ENCODE measurements around the gene DDR2.
"Not testable (repeated sequence)": the region's sequence is repeated elsewhere in the genome, so short reads cannot be mapped to it uniquely, and the experiment has no call there.

Gene DDR2

DNA sequence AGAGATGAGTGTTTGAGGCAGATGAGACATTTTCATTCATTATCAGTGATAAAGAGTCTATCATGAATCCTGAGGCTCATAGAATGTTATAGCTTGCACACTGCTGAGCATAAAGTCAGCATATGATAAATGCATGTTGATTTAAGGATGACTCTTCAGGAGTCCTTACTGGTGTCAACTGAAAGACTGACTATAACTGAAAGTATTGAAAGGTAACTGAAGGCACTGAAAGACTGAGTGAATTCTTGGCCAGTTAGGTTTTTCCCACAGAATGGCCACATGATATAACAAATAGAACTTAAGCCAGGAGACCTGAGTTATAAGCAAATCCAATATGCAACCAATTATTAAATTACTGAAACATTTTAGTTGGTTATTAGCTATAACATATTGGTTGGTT, 89.2 kb downstream of the DDR2 start:
- no peak overlapping the region for H3K9ac ChIP-seq (ENCODE audit: insufficient read length, low read depth)
- TF ChIP-seq YY1 (IDR thresholded peaks at IDR 0.05; ENCODE audit: insufficient read depth, insufficient read length) (no peak), ZNF274 (IDR thresholded peaks at IDR 0.05; ENCODE audit: low read depth, low read length) (no peak), SUZ12 (IDR thresholded peaks at IDR 0.05; ENCODE audit: extremely low read depth, insufficient read depth, insufficient read length) (no peak)
- H3K27me3 ChIP-seq (ENCODE audit: insufficient read depth, insufficient read length), result no peaks in the 10 kb centered on the region
- no peak overlapping the region for H3K4me3 ChIP-seq (ENCODE audit: insufficient read length, low read depth)
- no peaks in the 10 kb centered on the region for H3K4me1 ChIP-seq (ENCODE audit: insufficient read depth, insufficient read length)
- no peak for DNase-seq (ENCODE audit: low read depth, low spot score)
- H3K36me3 ChIP-seq (ENCODE audit: insufficient read depth, insufficient read length, low read length), result no peaks in the 10 kb centered on the region
- H3K9me3 ChIP-seq (ENCODE audit: insufficient read depth, low read length), result no peaks in the 10 kb centered on the region

DNA sequence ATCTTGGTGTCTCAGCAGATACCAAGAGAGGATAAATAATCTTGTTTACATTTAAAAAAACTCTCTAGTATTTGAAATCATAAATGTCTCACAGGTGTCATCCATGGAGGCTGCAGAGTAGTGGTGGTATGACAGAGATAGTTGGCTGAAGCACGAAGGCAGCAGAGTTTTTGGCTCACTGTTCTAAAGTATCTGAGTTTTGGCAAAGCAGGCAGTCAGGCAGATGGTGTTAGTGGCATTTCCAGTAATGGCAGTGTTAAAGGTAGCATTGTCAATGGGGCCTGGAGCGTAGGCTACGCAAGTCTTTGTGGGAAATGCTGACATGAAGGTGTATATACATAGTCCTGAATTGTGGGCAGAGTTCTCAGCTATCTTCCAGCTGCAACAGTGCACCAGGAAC, 89.8 kb downstream of the DDR2 start:
- no peak for TF ChIP-seq SUZ12 (IDR thresholded peaks at IDR 0.05; ENCODE audit: extremely low read depth, insufficient read depth, insufficient read length)
- TF ChIP-seq ZNF274 (IDR thresholded peaks at IDR 0.05; ENCODE audit: low read depth, low read length), result no peak
- no peak for TF ChIP-seq YY1 (IDR thresholded peaks at IDR 0.05; ENCODE audit: insufficient read depth, insufficient read length)
- Histone ChIP-seq H3K9ac (ENCODE audit: insufficient read length, low read depth) (no peak overlapping the region), H3K4me3 (ENCODE audit: insufficient read length, low read depth) (no peak overlapping the region), H3K4me1 (ENCODE audit: insufficient read depth, insufficient read length) (no peaks in the 10 kb centered on the region), H3K36me3 (ENCODE audit: insufficient read depth, insufficient read length, low read length) (no peaks in the 10 kb centered on the region), H3K9me3 (ENCODE audit: insufficient read depth, low read length) (no peaks in the 10 kb centered on the region), H3K27me3 (ENCODE audit: insufficient read depth, insufficient read length) (no peaks in the 10 kb centered on the region)
- DNase-seq (ENCODE audit: low read depth, low spot score), result no peak

DNA sequence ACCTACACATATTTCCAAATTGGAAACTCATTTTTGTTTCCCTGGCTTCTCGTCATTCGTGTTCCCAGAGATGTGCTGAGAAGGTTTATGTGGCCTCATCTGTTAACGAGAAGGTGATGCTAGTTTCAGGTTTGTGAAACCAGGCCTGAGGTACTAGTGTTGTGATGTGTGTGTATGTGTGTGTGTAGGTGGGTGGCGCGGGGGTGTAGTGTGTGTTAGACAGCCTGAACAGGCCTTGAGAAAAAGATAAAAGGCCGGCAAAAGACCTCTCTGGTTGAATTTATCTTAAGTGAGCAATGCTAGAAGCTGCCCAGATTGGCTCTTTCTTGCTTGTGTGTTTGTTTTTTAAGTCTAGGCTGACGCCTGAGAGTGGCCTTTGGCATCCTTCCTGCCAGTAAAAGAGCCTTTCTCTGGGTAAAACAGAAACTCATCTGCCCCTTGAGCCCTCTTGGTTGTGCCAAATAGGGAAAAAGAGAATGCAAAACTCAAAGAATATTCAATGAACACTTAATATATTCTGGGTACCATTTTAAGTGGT, 92.4 kb downstream of the DDR2 start:
- no peak for DNase-seq (ENCODE audit: low read depth, low spot score)
- Histone ChIP-seq H3K36me3 (ENCODE audit: insufficient read depth, insufficient read length, low read length) (no peaks in the 10 kb centered on the region), H3K9me3 (ENCODE audit: insufficient read depth, low read length) (no peaks in the 10 kb centered on the region), H3K4me1 (ENCODE audit: insufficient read depth, insufficient read length) (no peaks in the 10 kb centered on the region), H3K4me3 (ENCODE audit: insufficient read length, low read depth) (no peak overlapping the region), H3K27me3 (ENCODE audit: insufficient read depth, insufficient read length) (no peaks in the 10 kb centered on the region), H3K9ac (ENCODE audit: insufficient read length, low read depth) (no peak overlapping the region)
- TF ChIP-seq ZNF274 (IDR thresholded peaks at IDR 0.05; ENCODE audit: low read depth, low read length) (no peak), SUZ12 (IDR thresholded peaks at IDR 0.05; ENCODE audit: extremely low read depth, insufficient read depth, insufficient read length) (no peak), YY1 (IDR thresholded peaks at IDR 0.05; ENCODE audit: insufficient read depth, insufficient read length) (no peak)

DNA sequence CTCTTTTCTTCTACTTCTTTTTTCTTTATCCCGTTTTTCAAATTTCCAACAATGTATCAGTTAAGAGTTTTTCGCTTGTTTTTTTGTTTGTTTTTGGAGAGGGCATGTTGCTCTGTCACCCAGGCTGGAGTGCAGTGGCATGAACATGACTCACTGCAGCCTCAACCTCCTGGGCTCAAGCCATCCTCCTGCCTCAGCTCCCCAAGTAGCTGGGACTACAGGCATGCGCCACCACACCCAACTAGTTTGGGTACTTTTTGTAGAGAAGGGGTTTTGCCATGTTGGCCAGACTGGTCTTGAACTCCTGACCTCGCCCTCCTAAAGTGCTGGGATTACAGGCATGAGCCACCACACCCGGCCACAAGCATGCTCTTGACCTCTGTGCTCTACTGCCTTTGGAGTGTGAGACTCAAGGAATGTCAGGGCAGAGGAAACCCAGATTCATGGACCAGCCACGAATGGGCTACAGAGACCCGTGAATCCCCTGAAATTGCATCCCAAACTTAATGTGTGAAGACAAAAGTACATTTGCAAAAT, 93.1 kb downstream of the DDR2 start:
- TF ChIP-seq ZNF274 (IDR thresholded peaks at IDR 0.05; ENCODE audit: low read depth, low read length) (no peak), YY1 (IDR thresholded peaks at IDR 0.05; ENCODE audit: insufficient read depth, insufficient read length) (no peak), SUZ12 (IDR thresholded peaks at IDR 0.05; ENCODE audit: extremely low read depth, insufficient read depth, insufficient read length) (no peak)
- Histone ChIP-seq H3K4me3 (ENCODE audit: insufficient read length, low read depth) (no peak overlapping the region), H3K36me3 (ENCODE audit: insufficient read depth, insufficient read length, low read length) (no peaks in the 10 kb centered on the region), H3K9ac (ENCODE audit: insufficient read length, low read depth) (no peak overlapping the region), H3K4me1 (ENCODE audit: insufficient read depth, insufficient read length) (no peaks in the 10 kb centered on the region), H3K27me3 (ENCODE audit: insufficient read depth, insufficient read length) (no peaks in the 10 kb centered on the region), H3K9me3 (ENCODE audit: insufficient read depth, low read length) (no peaks in the 10 kb centered on the region)
- DNase-seq (ENCODE audit: low read depth, low spot score), result no peak

DNA sequence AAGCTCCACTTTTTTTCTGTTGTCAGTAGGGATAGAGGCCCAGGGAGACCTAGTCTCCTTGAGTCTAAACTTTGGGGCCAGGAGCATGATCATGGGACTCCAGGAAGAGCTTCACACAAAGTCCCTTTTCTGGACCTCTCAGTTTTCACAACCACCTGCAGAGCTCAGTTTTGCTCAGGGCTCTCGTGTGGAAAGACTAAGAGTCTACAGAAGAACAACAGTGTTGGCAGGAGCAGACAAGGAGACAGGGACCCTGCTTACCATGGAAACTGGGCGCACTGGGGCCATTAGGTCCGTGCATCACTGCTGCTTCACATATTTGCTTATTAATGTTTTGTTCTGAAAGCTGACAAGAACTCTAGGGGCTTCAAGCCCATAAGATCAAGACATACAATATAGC, 94.3 kb downstream of the DDR2 start:
- Histone ChIP-seq H3K4me1 (ENCODE audit: insufficient read depth, insufficient read length) (no peaks in the 10 kb centered on the region), H3K9ac (ENCODE audit: insufficient read length, low read depth) (no peak overlapping the region), H3K36me3 (ENCODE audit: insufficient read depth, insufficient read length, low read length) (no peaks in the 10 kb centered on the region), H3K4me3 (ENCODE audit: insufficient read length, low read depth) (no peak overlapping the region), H3K9me3 (ENCODE audit: insufficient read depth, low read length) (no peaks in the 10 kb centered on the region), H3K27me3 (ENCODE audit: insufficient read depth, insufficient read length) (no peaks in the 10 kb centered on the region)
- TF ChIP-seq ZNF274 (IDR thresholded peaks at IDR 0.05; ENCODE audit: low read depth, low read length), result no peak
- no peak for TF ChIP-seq SUZ12 (IDR thresholded peaks at IDR 0.05; ENCODE audit: extremely low read depth, insufficient read depth, insufficient read length)
- TF ChIP-seq YY1 (IDR thresholded peaks at IDR 0.05; ENCODE audit: insufficient read depth, insufficient read length), result no peak
- DNase-seq (ENCODE audit: low read depth, low spot score), result no peak

DNA sequence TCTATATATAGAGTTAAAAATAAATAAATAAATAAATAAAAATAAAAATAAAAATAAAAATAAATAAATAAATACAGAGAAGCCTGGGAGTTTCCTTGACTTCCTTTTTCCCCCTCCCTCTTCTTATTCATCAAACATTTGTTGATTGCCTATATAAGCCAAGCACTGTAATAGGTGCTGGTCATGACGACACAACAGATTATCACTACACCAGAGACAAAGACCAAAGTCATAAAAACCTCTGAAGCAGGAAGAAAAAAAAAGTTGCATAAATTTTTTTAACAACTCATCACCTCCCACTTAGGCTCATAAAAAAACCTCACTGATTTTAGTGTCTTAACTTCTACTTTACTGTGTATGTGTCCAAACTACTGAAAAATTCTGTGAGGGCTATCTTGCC, 95.2 kb downstream of the DDR2 start:
- H3K27me3 ChIP-seq (ENCODE audit: insufficient read depth, insufficient read length); H3K36me3 ChIP-seq (ENCODE audit: insufficient read depth, insufficient read length, low read length); H3K9me3 ChIP-seq (ENCODE audit: insufficient read depth, low read length); H3K4me3 ChIP-seq (ENCODE audit: insufficient read length, low read depth); DNase-seq (ENCODE audit: low read depth, low spot score); H3K4me1 ChIP-seq (ENCODE audit: insufficient read depth, insufficient read length); H3K9ac ChIP-seq (ENCODE audit: insufficient read length, low read depth): not testable (repeated sequence)

DNA sequence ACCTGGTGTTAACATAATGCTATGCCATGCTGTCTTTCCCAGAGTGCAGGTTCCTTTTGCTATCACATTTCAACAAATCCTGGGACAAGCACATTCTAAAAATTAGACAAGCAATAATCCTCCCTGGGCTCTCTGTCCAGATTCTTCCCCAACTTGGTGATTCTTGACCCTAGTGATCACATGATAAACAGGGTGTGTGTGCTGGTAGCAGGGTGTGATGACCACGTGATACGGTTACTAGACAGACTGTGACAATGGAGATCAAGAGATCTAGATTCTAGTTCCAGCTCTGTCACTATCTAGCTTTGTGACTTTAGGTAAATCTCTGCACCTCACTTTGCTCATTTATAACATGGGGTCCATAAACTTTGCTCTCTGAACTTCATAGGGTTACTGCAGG, 96.3 kb downstream of the DDR2 start:
- no peaks in the 10 kb centered on the region for H3K36me3 ChIP-seq (ENCODE audit: insufficient read depth, insufficient read length, low read length)
- no peak overlapping the region for H3K4me3 ChIP-seq (ENCODE audit: insufficient read length, low read depth)
- no peak for DNase-seq (ENCODE audit: low read depth, low spot score)
- H3K27me3 ChIP-seq (ENCODE audit: insufficient read depth, insufficient read length), result no peaks in the 10 kb centered on the region
- no peaks in the 10 kb centered on the region for H3K9me3 ChIP-seq (ENCODE audit: insufficient read depth, low read length)
- TF ChIP-seq SUZ12 (IDR thresholded peaks at IDR 0.05; ENCODE audit: extremely low read depth, insufficient read depth, insufficient read length) (no peak), ZNF274 (IDR thresholded peaks at IDR 0.05; ENCODE audit: low read depth, low read length) (no peak), YY1 (IDR thresholded peaks at IDR 0.05; ENCODE audit: insufficient read depth, insufficient read length) (no peak)
- no peak overlapping the region for H3K9ac ChIP-seq (ENCODE audit: insufficient read length, low read depth)
- H3K4me1 ChIP-seq (ENCODE audit: insufficient read depth, insufficient read length), result no peaks in the 10 kb centered on the region

DNA sequence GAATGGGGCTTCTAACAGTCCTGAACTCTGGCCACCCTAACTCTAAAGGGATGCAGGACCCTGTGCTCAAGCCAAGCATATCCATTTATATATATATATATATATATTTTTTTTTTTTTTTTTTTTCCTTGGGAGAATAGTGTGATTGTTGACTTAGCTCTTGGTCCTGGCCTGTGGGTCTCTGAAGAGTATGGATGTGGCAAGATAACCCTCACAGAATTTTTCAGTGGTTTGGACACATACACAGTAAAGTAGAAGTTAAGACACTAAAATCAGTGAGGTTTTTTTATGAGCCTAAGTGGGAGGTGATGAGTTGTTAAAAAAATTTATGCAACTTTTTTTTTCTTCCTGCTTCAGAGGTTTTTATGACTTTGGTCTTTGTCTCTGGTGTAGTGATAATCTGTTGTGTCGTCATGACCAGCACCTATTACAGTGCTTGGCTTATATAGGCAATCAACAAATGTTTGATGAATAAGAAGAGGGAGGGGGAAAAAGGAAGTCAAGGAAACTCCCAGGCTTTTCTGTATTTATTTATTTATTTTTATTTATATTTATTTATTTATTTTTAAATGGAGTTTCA, 97.0 kb downstream of the DDR2 start:
- H3K36me3 ChIP-seq (ENCODE audit: insufficient read depth, insufficient read length, low read length); H3K4me3 ChIP-seq (ENCODE audit: insufficient read length, low read depth): not testable (repeated sequence)

More for the DNA sequence above, 97.0 kb downstream of the DDR2 start:
- H3K4me1 ChIP-seq (ENCODE audit: insufficient read depth, insufficient read length); H3K27me3 ChIP-seq (ENCODE audit: insufficient read depth, insufficient read length); H3K9ac ChIP-seq (ENCODE audit: insufficient read length, low read depth); DNase-seq (ENCODE audit: low read depth, low spot score); H3K9me3 ChIP-seq (ENCODE audit: insufficient read depth, low read length): not testable (repeated sequence)
